ENCODE results near the gene COL7A1.
"Not testable (repeated sequence)": the region's sequence is repeated elsewhere in the genome, so short reads cannot be mapped to it uniquely, and the experiment has no call there.

The COL7A1 gene

DNA sequence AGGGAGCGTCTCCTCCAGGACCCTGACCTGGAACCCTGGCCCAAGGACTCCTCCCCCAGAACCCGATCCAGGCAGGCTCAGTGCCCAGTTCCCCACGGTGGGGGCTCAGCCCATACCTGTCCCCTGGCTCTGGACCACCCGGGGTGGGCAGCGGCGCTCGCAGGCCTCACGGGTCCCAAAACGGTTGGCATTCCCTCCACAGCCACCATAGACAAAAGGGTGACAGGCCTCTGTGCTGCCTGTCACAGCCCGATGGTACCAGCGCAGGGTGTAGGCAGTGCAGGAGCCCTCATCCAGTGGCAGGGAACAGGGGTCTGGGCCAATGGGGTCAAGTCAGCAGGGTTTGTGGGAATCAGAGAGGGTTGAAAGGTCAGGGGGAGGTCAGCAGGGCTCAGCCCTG is 30.5 kb downstream of the COL7A1 start:
- no peak overlapping the region for H3K4me3 ChIP-seq (ENCODE audit: low read depth, low read length)

DNA sequence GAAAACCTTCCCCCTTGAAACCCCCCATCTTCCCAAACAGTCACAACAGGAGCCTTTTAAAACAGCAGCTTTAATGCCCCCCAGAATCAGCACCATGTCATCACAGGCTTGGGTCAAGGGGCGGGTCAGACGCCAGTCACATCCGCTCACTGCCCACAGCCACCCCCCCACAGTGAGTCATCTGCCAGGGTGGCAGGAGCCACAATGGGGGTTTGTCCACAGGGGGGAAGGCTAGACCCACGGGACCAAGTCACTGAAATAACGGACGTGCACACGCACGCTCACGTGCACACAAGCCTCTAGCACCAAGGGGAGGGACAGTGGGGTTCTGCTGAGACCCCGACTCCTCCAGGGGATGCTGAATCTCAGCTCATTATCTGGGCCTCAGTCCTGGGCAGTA is 31.1 kb downstream of the COL7A1 start:
- no peak overlapping the region for H3K4me3 ChIP-seq (ENCODE audit: low read depth, low read length)

DNA sequence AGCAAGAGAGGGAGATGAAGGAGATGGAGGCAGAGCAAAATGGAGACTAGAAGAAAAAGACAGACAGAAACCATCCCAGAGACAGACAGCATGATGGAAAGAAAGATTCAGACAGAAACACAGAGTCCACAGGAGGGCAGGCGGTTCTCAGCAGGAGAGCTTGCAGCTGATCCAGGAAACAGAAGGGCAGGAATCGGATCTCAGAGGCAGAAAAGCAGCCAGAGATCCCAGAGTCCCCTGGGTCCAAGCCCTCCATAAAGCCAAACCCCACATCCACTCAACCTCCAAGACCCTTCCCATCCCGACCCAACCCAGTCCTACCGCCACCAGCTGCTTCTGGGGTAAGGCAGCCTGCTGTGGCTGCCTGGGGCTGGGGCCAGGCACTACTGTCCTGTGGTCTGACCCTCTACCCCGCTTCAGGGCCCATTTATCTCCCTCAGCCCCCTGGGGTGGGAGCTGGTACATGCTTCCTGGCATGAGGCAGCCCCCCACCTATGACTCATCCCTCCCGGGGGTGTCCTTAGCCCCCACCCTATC is 31.7 kb downstream of the COL7A1 start, which contains the start of gene UCN2:
UCN2 (minus strand) TSS at position 400 of the 537 bp plus-strand sequence. CDS start 657 bp downstream, outside the sequence.
- no peak within 1 kb of the TSS for H3K4me3 ChIP-seq (ENCODE audit: low read depth, low read length)

DNA sequence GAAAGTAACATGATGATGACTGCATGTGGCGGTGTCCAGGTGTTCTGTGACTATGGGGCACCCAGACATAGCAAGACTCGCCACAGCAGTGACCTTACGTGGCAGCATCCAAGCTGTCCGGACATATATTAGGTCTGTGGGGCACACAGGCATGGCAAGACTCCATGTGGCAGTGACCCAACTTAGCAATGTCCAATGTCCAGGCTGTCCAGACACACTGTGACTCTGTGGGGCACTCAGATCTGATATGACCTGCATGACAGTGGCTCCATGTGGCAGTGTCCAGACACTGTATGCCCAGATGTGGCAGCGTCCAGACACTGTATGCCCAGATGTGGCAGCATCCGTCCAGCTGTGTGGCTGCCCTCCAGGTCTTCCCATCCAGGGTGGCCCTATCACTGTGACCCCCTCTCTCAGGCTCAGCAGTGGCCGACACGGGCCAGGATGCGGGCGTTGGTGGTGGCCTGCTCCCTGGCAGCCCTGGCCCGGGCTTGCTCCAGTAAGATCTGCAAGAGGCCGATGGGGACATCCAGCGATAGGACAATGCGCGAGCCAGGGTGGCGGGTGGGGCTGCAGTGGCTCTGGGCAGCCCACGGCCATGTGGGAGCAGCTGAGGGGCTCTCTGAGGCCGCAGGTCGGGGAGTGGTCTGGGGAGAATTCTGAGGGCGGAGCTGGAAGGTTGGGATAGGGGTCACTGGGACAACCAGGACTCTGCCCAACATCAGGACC is 32.6 kb downstream of the COL7A1 start:
- H3K4me3 ChIP-seq (ENCODE audit: low read depth, low read length), result no peak overlapping the region

DNA sequence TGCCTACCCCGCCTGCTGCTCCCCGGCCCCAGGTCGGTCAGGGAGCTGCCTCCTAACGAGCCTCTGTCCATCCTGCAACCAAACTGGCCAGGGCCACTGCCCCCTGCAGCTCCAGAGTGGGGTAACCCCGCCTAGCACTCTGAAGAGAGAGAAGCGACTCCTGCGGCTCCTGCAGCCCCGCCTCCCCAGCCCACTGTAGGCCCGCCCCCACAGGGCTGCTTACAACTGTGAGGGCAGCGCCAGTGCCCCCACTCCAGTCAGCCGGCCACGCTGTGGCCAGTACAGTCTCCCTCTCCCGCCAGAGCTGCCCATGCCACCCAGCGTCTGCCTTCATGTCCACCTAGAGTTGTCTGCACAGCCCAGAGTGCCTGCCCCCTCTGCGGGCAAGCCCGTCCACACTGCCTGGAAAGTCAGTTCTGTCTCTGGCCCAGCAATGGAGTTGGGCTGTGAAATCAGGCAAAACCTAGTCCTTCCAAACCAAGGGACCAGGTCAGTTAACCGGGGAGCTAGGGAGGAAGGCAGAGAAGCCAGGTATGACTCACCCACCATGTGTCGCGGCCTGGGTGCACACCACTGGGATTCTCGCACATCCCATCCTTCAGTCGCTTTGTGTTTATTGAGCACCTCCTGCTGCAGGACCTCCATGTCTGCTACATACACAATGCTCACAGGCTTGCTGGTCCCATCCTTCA is 33.9 kb downstream of the COL7A1 start:
- H3K4me3 ChIP-seq (ENCODE audit: low read depth, low read length), result no peak overlapping the region

DNA sequence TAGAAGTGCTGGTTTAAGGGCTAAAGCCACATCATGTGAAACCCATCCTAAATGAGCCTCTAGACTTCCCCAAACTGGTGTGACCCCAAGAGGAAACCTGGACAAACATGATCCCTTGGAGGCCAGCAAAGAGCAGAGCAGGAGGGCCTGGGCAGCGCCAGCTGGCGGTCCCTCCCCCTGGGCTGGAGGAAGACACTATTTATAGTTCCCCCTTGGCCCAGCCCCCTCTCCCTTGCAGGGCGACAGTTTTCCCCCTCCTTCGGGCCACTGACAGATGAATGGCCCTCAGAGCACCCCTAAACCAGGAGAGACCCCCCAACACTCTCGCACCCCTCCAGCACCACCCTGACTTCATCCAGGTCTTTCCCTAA is 34.5 kb downstream of the COL7A1 start:
- no peak overlapping the region for H3K4me3 ChIP-seq (ENCODE audit: low read depth, low read length)

DNA sequence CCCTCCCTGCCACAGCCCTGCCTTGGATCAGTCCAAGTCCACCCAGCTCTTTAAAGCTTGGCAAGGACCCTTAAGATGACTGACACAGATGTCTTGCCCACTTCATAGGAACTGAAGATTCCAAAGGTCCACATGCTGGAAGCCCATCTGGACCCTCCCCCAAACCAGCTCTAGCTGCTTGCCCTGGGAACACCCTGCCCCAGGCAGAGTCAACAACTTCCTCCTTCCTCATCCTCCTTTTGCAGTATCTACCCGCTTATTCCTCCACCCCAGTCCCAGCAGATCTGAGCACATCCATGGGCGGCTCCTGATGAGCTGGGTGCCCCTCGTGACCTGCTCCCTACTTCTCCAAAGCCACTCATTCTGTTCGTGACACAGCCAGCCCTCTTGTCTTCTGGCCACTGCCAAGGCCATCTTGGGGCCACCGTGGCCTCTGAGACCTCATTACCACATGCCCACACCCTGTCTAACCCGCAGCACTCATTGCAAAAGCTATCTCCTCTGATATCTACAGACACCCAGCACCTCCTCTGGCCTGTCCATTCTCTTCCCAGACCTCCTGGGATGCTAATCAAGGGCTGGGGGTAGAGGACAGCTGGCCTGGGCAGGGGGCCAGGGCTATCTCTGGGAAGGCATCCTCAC is 36.5 kb downstream of the COL7A1 start:
- H3K4me3 ChIP-seq (ENCODE audit: low read depth, low read length), result no peak overlapping the region

DNA sequence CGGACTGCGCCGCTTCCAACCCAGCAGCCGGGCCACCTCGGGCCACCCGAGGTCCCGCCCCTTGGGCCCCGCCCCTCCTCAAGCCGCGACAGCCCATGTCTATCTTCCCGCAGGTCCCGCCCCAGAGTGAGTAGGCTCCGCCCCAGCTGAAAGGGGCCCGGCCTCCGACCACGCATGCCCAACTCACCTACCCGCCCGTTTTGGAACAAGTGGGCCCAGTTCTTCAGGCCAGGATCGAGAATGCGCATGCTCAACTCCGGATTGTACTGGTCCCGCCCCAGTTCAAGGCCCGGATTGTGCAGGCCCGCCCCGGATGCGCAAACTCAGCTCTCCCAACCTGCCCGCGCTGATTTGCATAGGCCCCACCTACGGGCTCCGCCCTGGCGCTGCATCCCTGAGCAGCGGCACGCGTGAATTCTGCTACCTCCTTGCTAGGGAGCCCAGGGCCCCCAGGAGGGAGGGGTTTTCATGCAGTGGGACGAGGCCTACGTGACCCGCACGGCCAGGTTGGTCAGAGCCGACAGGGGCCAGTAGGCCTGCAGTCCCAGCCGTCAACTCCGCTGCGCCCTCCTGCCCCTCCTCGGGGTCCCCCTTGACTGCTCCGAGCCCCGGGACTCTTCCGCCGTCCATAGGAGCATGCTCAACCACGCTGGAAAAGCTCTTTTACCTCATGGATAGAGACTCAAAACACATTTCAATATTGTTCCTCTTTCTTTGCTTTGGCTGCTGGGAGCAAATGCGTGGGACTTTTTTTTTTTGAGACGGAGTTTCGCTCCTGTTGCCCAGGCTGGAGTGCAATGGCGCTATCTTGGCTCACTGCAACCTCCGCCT is 38.1 kb downstream of the COL7A1 start, which contains the start of gene PFKFB4:
PFKFB4 (minus strand) TSS at position 8 of the 831 bp plus-strand sequence. CDS start 26 bp downstream, outside the sequence.
- H3K4me3 ChIP-seq (ENCODE audit: low read depth, low read length), result peak within 1 kb of the TSS; percentile 61

DNA sequence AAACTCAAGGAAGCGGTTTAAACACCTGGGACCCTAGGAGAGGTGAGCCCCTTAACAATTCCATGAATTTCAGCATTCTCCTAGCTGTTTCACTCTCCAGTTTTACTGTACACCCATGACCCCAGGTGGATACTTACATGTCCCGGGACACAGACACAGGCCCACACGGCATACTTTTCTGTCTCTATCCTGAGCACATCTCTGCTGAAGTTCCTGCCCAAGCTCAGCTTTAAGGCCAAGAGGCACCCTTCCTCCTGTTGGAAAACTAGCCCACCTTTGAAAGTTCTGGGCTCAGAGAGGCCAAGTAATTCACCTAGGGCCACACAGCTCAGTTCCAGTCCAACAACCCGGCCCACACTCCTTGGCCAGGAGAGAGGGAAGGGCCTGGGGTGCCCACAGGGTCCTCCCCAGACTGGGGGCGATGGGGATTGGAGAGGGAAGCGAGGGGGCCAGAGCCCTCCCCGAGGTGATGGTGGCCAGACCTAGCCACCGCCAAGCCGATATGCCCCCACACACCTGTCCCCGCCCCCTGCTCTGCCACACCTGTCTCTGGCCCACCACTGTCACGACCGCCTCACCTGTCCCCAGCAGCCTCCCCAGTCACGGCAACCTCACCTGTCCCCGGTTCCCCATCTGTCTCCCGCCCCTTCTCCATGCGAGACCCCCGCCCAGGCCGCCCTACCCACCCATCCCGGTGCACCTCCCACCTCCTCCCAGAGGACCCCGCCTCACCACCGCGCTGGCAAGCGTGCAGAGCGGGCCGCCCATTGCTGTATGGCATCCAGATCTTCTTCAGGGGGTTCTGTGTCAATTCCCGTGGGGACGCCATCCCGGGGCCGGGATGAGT is 39.0 kb downstream of the COL7A1 start:
- peak overlapping the region; percentile 61 for H3K4me3 ChIP-seq (ENCODE audit: low read depth, low read length)

DNA sequence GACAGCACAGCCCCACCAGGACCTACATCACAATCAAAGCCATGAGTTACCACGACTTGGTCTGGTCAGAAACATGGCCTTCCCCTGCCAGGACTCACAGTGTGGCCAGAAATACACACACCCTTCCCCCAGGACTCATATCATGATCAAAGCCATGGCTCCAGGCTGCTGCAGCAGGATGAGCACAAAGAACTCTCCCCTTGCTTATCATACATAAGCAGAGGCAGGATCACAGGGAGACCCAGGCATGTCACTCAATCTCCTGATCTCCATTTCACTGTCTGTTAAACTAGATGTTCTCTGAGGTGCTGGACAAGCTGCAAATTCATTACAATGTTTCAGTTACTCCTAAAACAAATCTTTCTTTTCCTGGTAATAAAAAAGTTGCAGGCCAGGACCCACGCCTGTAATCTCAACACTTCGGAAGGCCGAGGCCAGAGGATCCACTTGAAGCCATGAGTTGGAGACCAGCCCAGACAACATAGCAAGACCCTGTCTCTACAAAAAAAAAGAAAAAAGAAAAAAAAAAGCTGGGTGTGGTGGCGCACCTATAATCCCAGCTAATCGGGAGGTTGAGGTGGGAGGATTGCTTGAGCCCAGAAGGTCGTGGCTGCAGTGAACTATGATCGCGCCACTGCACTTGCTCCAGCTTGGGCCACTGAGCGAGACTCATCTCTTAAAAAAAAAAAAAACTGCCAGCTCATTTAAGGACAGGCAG is 39.7 kb downstream of the COL7A1 start:
- H3K4me3 ChIP-seq (ENCODE audit: low read depth, low read length), result no peak overlapping the region

DNA sequence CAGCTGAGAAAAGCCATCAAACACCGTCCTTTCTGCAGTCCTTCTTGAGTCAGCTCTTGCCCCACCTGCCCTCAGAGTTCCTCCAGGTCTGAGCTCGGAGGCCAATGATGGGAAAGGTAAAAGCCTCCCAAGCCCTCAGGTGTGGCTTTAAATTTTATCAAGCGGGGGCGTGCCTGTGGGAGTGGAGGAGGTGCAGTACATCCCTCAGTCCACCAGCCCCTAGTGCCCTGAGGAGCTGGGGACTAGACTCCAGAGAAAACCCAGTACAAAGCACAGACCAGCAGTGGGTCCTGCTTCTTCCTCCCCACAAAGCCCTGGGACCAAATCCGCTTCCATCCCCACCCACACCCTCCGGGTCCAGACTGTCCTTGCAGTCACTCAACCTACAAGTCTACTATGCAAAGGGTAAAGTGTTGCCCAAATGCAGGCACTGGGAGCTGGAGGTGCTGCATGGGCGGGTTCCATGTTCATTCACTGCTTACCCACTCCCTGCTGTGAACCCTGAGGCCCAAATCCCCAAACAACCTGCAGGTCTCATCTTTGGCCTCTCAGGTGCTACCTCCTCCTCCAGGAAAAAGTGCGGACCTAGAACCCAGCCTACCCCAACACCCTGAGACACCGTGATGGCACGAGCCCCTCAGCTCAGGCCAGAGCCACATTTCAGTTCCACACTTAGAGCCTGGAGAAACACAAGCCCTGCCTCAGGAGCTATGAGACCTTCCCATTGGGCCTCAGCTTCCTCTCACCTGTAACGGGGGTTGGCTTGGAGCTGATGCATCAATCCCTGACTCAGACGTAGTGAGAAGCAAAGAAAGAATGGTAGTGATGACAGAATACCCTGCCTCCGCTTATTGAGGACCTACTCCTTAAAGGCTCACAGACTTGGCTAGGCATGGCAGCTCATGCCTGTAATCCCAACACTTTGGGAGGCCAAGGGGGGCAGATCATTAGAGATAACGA is 41.0 kb downstream of the COL7A1 start:
- H3K4me3 ChIP-seq (ENCODE audit: low read depth, low read length), result no peak overlapping the region

DNA sequence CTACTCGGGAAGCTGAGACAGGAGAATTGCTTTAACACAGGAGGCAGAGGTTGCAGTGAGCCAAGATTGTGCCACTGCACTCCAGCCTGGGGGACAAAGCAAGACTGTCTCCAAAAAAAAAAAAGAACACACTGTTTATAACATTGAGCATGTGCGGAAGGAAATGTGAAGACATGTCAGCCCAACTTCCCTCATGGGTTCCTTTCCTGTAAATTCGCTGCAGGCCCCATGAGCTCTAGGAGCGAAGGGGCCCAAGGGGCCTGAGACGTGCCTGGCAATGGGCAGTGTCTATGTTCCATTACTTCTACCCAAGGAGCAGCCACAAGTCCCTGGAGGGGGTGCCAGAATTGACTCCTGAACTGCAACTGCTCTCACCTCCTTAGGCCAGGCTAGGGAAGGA is 41.8 kb downstream of the COL7A1 start:
- H3K4me3 ChIP-seq (ENCODE audit: low read depth, low read length), result no peak overlapping the region

DNA sequence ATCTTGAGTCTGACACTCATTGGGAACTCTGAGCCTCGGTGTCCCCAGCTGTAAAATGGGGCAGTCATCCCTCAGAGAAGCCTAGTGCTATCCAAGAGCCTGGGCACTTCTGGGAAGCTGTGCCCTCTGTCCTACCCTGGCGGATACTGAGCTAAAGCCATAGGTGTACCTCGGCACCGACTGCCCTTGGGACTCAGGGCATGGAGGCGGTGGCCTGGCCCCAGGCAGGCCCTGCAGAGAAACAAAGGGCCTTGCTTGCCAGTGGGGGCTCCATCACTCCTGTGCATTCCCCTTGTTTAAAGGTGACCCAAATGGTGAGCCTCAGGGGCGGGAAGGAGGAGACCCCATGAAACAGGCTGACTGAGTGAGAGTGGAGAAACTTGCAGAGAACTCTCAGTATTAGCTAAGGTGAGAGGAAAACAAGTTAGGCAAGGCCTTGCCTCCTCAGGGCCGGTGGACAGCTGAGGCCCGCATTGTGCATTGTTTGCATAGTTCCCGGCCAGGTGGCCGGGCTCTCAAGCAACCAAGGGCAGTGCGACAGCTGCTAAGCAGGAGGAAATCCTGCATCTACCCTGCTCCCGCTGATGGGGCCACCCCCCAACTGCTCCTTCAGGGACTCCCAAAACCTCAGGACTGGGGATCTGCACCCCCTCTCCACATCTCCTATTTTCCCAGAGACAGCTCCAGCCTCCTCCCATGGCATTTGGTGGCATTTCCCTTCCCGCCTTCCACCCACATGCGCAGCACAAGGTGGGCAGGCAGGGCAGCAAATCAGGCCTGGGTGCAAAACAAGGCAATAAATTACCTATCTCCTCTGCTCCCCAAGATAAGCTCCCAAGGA is 42.8 kb downstream of the COL7A1 start:
- H3K4me3 ChIP-seq (ENCODE audit: low read depth, low read length), result no peak overlapping the region

DNA sequence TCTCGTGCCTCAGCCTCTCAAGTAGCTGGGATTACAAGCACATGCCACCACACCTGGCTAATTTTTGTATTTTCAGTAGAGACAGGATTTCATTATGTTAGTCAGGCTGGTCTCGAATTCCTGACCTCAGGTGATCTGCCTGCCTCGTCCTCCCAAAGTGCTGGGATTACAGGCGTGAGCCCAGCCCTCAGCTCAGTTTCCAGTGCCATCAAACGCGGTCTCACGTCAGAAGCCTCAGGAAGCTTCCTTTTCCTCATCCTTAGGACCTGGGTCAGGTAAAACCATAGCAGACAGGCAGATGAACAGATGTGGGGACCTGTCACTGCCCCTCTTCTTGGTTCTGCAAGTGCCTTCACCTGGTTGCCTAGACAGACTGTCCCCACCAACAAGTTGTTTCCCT is 43.5 kb downstream of the COL7A1 start:
- H3K4me3 ChIP-seq (ENCODE audit: low read depth, low read length), result not testable (repeated sequence)

DNA sequence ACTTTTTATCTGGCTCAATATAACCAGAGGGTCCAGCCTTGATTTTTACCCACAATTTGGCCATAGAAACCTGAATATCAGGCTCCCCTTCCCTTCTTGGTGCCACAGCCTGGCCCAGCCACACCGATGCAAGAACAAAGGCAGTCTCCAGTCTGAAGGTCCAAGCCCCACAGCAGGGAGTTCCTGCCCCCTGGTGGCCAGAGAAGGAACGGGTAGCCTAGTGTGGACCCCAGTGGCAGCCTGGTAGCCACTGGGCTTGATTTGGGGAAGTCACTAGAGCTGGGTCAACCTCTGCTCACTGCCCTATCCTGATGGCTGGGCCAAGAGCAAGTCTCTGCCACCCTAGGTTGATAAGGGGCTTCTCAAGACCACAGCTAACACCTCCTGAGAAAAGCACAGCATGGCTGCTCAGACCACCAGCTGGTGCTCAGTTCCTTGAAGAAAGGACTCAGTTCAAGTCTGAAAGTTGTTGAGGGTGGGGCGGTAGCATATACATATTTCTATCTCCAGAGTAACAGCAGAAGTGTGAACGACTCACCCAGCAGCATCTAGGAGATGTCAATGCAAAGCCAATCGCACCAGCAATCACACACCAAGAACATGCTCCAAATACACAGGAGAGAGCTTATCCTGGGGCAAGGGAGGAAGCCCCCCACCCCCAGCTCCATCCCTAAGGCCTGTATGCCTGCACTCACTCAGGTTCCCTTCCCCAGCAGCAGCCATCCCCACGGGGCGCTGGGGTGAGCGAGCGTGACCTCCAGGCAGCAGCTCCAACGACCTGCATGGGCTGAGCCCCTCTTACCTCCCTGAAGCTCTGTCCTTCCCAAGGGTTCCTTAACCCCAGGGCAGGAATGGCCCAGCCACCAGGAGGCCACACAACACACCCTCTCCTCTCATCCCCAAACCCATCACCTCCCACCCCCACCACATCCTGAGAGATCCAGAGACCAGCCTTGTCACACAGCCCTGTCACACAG is 46.1 kb downstream of the COL7A1 start:
- H3K4me3 ChIP-seq (ENCODE audit: low read depth, low read length), result no peak overlapping the region

DNA sequence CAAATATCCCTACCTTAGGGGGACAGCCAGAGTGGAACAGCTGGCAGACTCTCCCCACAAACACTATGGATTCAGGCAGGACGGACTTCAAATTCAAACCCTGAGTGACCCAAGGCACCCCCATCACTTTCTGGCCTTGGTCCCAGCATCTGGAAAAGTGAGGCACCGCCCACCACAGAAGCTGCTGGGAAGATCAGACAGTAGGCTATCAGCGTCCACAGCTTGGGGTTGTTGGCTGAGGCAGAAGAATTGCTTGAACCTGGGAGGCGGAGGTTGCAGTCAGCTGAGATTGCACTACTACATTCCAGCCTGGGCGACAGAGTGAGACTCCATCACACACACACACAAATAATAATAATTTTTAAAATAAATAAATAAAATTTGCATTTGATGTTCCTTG is 47.0 kb downstream of the COL7A1 start:
- H3K4me3 ChIP-seq (ENCODE audit: low read depth, low read length), result no peak overlapping the region

Data from iPS-11a (cell line).